HG02981 (cell line): ENCODE data around the gene NDUFB7.
A peak's percentile ranks its signal among the peaks of the same experiment; 100 is the strongest.

ENCODE experiments used
- ATAC-seq: cut with Tn5 transposase; IDR thresholded peaks from one replicate; pipeline ENCODE4 v1.9.1; 2021; ENCODE audit warnings: mild to moderate bottlenecking, moderate library complexity; ENCODE audit not compliant: unreplicated experiment

Gene NDUFB7

GRCh38 chr19:14525729-14526128, 46.1 kb downstream of the NDUFB7 start:
- ATAC-seq: no peak

- no peak for ATAC-seq
Observed at GRCh38 chr19:14520543-14520942, 51.3 kb downstream of the NDUFB7 start.

GRCh38 chr19:14519860-14520407, 51.9 kb downstream of the NDUFB7 start:
- no peak for ATAC-seq

- no peak for ATAC-seq
Observed at GRCh38 chr19:14519245-14519859, 52.5 kb downstream of the NDUFB7 start.

- ATAC-seq: peak; percentile 50
Observed at GRCh38 chr19:14517840-14518505, 53.9 kb downstream of the NDUFB7 start, which contains the start of gene DNAJB1. DNAJB1 (minus strand) TSS chr19:14518397; CDS start chr19:14518349, 48 bp downstream.

- ATAC-seq: no peak
Observed at GRCh38 chr19:14517446-14517839, 54.4 kb downstream of the NDUFB7 start.

- no peak for ATAC-seq
Observed at GRCh38 chr19:14516746-14517438, 55.0 kb downstream of the NDUFB7 start.
